AG09319 (cell line): Measurements from ENCODE around the gene LMF2.

Source experiments
- DNase-seq: peaks from one replicate; pipeline ENCODE4 v3.0.0-alpha.2; 2010; ENCODE audit warnings: low read depth; ENCODE audit errors: extremely low read depth
- CTCF ChIP-seq: IDR thresholded peaks from 2 replicates; pipeline ENCODE4 v1.5.1; 2011; ENCODE audit warnings: low read depth, mild to moderate bottlenecking, inconsistent platforms, low read length, moderate library complexity

Gene LMF2

GRCh38 chr22:50497093-50497492 lies 10.4 kb downstream of the LMF2 start:
- DNase-seq: no peak
- no peak for TF ChIP-seq CTCF

GRCh38 chr22:50490531-50491308 lies 16.8 kb downstream of the LMF2 start:
- TF ChIP-seq CTCF: no peak
- no peak for DNase-seq

GRCh38 chr22:50489363-50490243 lies 17.9 kb downstream of the LMF2 start:
- DNase-seq: no peak
- no peak for TF ChIP-seq CTCF

GRCh38 chr22:50488886-50489285 lies 18.6 kb downstream of the LMF2 start:
- no peak for TF ChIP-seq CTCF

GRCh38 chr22:50488006-50488677 lies 19.4 kb downstream of the LMF2 start:
- no peak for TF ChIP-seq CTCF
- DNase-seq: no peak

More at GRCh38 chr22:50488886-50489285, 18.6 kb downstream of the LMF2 start:
- no peak for DNase-seq

GRCh38 chr22:50487290-50488005 lies 20.1 kb downstream of the LMF2 start:
- TF ChIP-seq CTCF: no peak
- no peak for DNase-seq
